Measurements from ENCODE around the gene DUS1L.

The DUS1L gene

GRCh38 chr17:82087961-82088837 is 22.6 kb upstream of the DUS1L start:
- H3K27ac ChIP-seq (ENCODE audit: low read length) = no peak overlapping the region

GRCh38 chr17:82086941-82087906 is 21.6 kb upstream of the DUS1L start:
- no peak for TF ChIP-seq EZH2 (optimal IDR thresholded peaks at IDR 0.05; ENCODE audit: low read depth, low read length)
- no peak for TF ChIP-seq EZH2phosphoT487 (IDR thresholded peaks at IDR 0.05; ENCODE audit: low read length)
- TF ChIP-seq CTCF (IDR thresholded peaks at IDR 0.05; ENCODE audit: low read length) = no peak
- Histone ChIP-seq H3K9me2 (replicated peaks; ENCODE audit: insufficient read depth, low read length) (no peaks in the 10 kb centered on the region), H3K27me3 (replicated peaks; ENCODE audit: insufficient read depth, low read length) (no peaks in the 10 kb centered on the region), H3F3A (ENCODE audit: insufficient read depth, low read length) (no peaks in the 10 kb centered on the region), H3K4me1 (ENCODE audit: low read length) (no peaks in the 10 kb centered on the region), H3K9ac (ENCODE audit: low read length) (no peak overlapping the region), H3K9me3 (replicated peaks; ENCODE audit: insufficient read depth, low read length) (no peaks in the 10 kb centered on the region), H3K4me3 (ENCODE audit: low read length) (no peak overlapping the region), H3K79me2 (ENCODE audit: low read length) (peaks cover 17% of the 10 kb centered on the region; the same call in 1 of the 2 replicates), H3K27ac (ENCODE audit: low read length) (no peak overlapping the region), H3K4me2 (ENCODE audit: low read depth, low read length) (no peak overlapping the region), H3K36me3 (replicated peaks; ENCODE audit: insufficient read depth, low read length) (peaks cover 11% of the 10 kb centered on the region), H4K20me1 (ENCODE audit: insufficient read depth, low read length) (no peaks in the 10 kb centered on the region), H2AFZ (ENCODE audit: low read length) (no peak overlapping the region)
- DNase-seq = no peak

More at GRCh38 chr17:82087961-82088837, 22.6 kb upstream of the DUS1L start:
- DNase-seq = no peak
- Histone ChIP-seq H3K4me3 (ENCODE audit: low read length) (no peak overlapping the region), H3K9me3 (replicated peaks; ENCODE audit: insufficient read depth, low read length) (no peaks in the 10 kb centered on the region), H3K4me2 (ENCODE audit: low read depth, low read length) (no peak overlapping the region), H3K9me2 (replicated peaks; ENCODE audit: insufficient read depth, low read length) (no peaks in the 10 kb centered on the region), H2AFZ (ENCODE audit: low read length) (no peak overlapping the region), H3K79me2 (ENCODE audit: low read length) (peaks cover 21% of the 10 kb centered on the region), H3K27me3 (replicated peaks; ENCODE audit: insufficient read depth, low read length) (no peaks in the 10 kb centered on the region), H3K9ac (ENCODE audit: low read length) (no peak overlapping the region), H3F3A (ENCODE audit: insufficient read depth, low read length) (no peaks in the 10 kb centered on the region), H3K4me1 (ENCODE audit: low read length) (no peaks in the 10 kb centered on the region), H3K36me3 (replicated peaks; ENCODE audit: insufficient read depth, low read length) (peaks cover 14% of the 10 kb centered on the region), H4K20me1 (ENCODE audit: insufficient read depth, low read length) (no peaks in the 10 kb centered on the region)
- TF ChIP-seq EZH2phosphoT487 (IDR thresholded peaks at IDR 0.05; ENCODE audit: low read length) (no peak), CTCF (IDR thresholded peaks at IDR 0.05; ENCODE audit: low read length) (no peak), EZH2 (optimal IDR thresholded peaks at IDR 0.05; ENCODE audit: low read depth, low read length) (no peak)

GRCh38 chr17:82085931-82086764 is 20.5 kb upstream of the DUS1L start:
- Histone ChIP-seq H3F3A (ENCODE audit: insufficient read depth, low read length) (no peaks in the 10 kb centered on the region), H3K9me2 (replicated peaks; ENCODE audit: insufficient read depth, low read length) (no peaks in the 10 kb centered on the region), H3K4me3 (ENCODE audit: low read length) (no peak overlapping the region), H3K4me1 (ENCODE audit: low read length) (no peaks in the 10 kb centered on the region), H3K9ac (ENCODE audit: low read length) (no peak overlapping the region), H4K20me1 (ENCODE audit: insufficient read depth, low read length) (no peaks in the 10 kb centered on the region), H3K36me3 (replicated peaks; ENCODE audit: insufficient read depth, low read length) (peaks cover 11% of the 10 kb centered on the region), H2AFZ (ENCODE audit: low read length) (no peak overlapping the region), H3K27ac (ENCODE audit: low read length) (no peak overlapping the region), H3K9me3 (replicated peaks; ENCODE audit: insufficient read depth, low read length) (no peaks in the 10 kb centered on the region), H3K79me2 (ENCODE audit: low read length) (peaks cover 16% of the 10 kb centered on the region; the same call in 1 of the 2 replicates), H3K4me2 (ENCODE audit: low read depth, low read length) (no peak overlapping the region), H3K27me3 (replicated peaks; ENCODE audit: insufficient read depth, low read length) (no peaks in the 10 kb centered on the region)
- no peak for TF ChIP-seq EZH2 (optimal IDR thresholded peaks at IDR 0.05; ENCODE audit: low read depth, low read length)
- TF ChIP-seq EZH2phosphoT487 (IDR thresholded peaks at IDR 0.05; ENCODE audit: low read length) = no peak
- no peak for TF ChIP-seq CTCF (IDR thresholded peaks at IDR 0.05; ENCODE audit: low read length)
- no peak for DNase-seq
